Thyroid gland (tissue), 4 donors: Measurements from ENCODE around the gene LMTK3.

Experiments
- POLR2A ChIP-seq, 2 donors: fragments of 450-650 bp; IDR thresholded peaks; one replicate each; pipeline ENCODE4 v1.6.1; 2017; ENCODE audit warnings: antibody characterized with exemption in 2 of 2, mild to moderate bottlenecking in 2 of 2, moderate library complexity in 1 of 2
- TF ChIP-seq, protein P1 (sequence below), 6 experiments: fragments of 200-600 bp in 3 of 6; fragments of 450-650 bp in 3 of 6; sonication (generic) in 3 of 6; IDR thresholded peaks; one replicate each; pipeline ENCODE4 v1.5.1; 2016 to 2019; ENCODE audit warnings: antibody characterized with exemption in 6 of 6, mild to moderate bottlenecking in 2 of 6, inconsistent platforms in 1 of 6, moderate library complexity in 1 of 6

DNA sequence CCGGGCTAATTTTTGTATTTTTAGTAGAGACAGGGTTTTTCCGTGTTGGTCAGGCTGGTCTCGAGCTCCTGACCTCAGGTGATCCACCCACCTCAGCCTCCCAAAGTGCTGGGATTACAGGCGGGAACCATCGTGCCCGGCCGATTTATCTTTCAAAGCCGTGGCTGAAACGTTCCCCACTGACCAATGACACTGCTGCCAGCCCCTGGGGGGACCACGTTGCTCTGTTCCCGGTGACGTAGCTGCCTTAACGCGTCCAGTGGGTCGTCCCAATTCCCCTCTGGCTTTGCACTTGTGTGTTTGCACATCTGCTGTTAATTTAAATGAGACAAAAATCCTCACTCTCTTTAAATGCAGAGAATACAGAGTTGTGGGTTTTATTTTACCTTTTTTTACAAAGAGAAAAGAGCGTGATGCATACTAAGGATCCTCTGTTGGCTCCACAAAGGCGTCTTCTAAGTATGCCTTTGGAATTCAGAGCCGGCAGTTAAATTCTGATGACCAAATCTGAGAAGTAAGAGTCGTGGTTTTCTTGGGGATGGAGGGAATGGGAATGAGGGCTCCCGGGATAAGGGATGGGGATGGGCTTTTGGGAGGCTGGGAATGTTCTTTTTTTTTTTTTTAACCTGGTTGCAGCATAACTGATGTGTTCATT lies 18.6 kb upstream of the LMTK3 start:
- TF ChIP-seq, protein P1, sequence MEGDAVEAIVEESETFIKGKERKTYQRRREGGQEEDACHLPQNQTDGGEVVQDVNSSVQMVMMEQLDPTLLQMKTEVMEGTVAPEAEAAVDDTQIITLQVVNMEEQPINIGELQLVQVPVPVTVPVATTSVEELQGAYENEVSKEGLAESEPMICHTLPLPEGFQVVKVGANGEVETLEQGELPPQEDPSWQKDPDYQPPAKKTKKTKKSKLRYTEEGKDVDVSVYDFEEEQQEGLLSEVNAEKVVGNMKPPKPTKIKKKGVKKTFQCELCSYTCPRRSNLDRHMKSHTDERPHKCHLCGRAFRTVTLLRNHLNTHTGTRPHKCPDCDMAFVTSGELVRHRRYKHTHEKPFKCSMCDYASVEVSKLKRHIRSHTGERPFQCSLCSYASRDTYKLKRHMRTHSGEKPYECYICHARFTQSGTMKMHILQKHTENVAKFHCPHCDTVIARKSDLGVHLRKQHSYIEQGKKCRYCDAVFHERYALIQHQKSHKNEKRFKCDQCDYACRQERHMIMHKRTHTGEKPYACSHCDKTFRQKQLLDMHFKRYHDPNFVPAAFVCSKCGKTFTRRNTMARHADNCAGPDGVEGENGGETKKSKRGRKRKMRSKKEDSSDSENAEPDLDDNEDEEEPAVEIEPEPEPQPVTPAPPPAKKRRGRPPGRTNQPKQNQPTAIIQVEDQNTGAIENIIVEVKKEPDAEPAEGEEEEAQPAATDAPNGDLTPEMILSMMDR (IDR thresholded peaks at IDR 0.05): no peak
- no peak for TF ChIP-seq POLR2A (IDR thresholded peaks at IDR 0.05)
